ENCODE data around the gene VPS35. TPM values are rescaled to one million over a fixed set of nuclear protein-coding genes. Genes with fewer than 3 reads are reported as not detected.

VPS35 gene
- total and polyA plus RNA-seq, 8 donors: 6.6 to 49.9 (median 30.9) TPM

DNA sequence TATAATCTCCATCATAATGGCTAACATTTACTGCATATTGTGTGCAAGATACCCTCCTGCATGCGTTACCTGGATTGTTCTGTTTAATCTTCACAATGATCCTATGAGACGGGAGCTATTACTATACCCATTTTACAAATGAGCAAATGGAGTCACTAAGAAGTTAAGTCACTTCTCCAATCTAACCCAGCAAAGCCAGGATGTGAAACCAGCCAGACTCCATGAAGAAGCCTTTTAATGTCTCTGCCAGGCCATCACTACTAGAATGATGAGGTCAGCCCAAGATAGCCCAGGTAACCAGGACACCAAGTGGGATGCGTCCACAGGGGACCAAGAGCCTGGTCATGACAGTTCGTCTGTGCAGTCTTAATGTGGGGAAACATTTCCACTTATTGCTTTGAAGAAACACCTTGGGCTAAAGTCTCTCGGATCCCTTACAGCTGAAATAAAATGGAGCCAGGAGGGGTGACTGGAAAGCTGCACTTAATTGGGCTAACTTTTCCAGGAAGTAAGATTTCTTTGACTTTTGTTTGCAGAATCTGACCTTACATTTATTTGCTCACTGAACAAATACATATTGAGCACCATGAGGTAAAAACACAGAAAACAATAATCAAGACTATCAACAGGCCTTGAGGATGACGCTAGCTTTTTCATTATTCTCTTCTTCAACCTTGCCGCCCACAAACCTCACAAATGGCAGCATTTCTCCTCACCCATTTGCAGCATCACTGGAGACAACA lies 66.9 kb downstream of the VPS35 start:
- DNase-seq (no peak), ATAC-seq (no peak), FAIRE-seq (no peak)
- intact Hi-C loops (cut with DNase I): no loop called here
- Histone ChIP-seq H3K4me1 (peaks cover 0 to 3% (median 0%) of the 10 kb centered on the region in 3 donors), H3K27me3 (no peaks in the 10 kb centered on the region), H3K27ac (no peak overlapping the region), H3K36me3 (no peaks in the 10 kb centered on the region), H3K9me3 (no peaks in the 10 kb centered on the region), H3K4me3 (no peak overlapping the region)
- WGBS, 2 donors: 78 to 80% methylated on average over 7 of the region's 7 CpGs
- TF ChIP-seq, protein P1, sequence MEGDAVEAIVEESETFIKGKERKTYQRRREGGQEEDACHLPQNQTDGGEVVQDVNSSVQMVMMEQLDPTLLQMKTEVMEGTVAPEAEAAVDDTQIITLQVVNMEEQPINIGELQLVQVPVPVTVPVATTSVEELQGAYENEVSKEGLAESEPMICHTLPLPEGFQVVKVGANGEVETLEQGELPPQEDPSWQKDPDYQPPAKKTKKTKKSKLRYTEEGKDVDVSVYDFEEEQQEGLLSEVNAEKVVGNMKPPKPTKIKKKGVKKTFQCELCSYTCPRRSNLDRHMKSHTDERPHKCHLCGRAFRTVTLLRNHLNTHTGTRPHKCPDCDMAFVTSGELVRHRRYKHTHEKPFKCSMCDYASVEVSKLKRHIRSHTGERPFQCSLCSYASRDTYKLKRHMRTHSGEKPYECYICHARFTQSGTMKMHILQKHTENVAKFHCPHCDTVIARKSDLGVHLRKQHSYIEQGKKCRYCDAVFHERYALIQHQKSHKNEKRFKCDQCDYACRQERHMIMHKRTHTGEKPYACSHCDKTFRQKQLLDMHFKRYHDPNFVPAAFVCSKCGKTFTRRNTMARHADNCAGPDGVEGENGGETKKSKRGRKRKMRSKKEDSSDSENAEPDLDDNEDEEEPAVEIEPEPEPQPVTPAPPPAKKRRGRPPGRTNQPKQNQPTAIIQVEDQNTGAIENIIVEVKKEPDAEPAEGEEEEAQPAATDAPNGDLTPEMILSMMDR (IDR thresholded peaks at IDR 0.05): no peak

DNA sequence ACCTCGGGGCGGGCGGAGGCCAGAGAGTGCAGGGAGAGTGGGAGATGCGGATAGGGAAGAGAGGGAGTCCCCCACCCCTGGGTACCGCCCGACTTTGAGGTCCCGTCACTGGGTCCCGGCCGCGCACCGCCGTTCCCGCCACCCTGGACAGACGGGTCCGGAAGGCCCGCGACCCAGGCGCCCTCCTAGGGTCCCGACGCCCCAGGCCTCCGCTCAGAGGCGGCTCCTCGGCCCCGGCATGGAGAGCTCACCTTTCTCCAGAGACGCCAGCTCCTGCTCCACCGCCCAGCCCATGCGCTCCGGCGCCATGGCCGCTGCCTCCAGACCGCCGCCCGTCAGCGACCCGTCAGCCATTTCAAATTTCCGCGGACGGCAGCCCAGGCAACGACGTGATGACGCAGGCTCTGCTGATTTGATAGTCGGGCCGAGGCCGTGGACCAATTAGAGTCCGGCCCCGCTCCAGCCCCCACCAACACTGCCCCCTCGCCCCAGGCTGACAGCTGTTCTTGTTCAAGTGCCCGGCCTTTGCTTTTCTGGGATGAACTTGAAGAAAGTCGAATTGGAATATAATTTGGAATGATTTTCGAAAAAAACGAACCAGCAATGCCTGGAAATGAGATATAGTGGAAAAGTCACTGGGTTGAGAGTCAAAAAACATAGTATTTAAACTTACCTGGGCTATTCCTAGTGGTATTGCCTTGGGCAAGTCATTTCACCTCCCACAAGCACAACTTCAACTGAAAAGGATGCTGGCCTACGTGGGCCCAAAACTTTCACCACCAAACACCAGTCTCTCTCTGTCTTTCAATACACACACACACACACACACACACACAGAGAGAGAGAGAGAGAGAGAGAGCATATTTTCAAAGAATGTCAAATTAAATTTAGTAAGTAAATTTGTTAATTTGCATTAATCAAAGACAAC lies 67.7 kb downstream of the VPS35 start, which contains the start of gene SHCBP1:
Gene SHCBP1, minus strand, starts transcription at position 374 of the 928 bp plus-strand sequence. Its CDS starts 20 bp downstream, at position 354.
- no peak within 1 kb of the TSS for H3K27ac ChIP-seq
- DNase-seq (peak; percentile 66 to 87 (median 76)), ATAC-seq (peak; percentile 88 to 93 (median 92)), FAIRE-seq (no peak)
- no peaks in the 10 kb centered on the region for H3K9me3 ChIP-seq
- intact Hi-C loops (cut with DNase I): no loop called here
- TF ChIP-seq, protein P1 (IDR thresholded peaks at IDR 0.05): no peak
- H3K27me3 ChIP-seq: no peaks in the 10 kb centered on the region
- 2% methylated on average over 49 to 52 of the region's 52 CpGs for WGBS, 2 donors
- H3K4me3 ChIP-seq: peak within 1 kb of the TSS; percentile 30 to 74 (median 38)
- peaks cover 0 to 3% (median 0%) of the 10 kb centered on the region in 3 donors for H3K4me1 ChIP-seq
- H3K36me3 ChIP-seq: no peaks in the 10 kb centered on the region

DNA sequence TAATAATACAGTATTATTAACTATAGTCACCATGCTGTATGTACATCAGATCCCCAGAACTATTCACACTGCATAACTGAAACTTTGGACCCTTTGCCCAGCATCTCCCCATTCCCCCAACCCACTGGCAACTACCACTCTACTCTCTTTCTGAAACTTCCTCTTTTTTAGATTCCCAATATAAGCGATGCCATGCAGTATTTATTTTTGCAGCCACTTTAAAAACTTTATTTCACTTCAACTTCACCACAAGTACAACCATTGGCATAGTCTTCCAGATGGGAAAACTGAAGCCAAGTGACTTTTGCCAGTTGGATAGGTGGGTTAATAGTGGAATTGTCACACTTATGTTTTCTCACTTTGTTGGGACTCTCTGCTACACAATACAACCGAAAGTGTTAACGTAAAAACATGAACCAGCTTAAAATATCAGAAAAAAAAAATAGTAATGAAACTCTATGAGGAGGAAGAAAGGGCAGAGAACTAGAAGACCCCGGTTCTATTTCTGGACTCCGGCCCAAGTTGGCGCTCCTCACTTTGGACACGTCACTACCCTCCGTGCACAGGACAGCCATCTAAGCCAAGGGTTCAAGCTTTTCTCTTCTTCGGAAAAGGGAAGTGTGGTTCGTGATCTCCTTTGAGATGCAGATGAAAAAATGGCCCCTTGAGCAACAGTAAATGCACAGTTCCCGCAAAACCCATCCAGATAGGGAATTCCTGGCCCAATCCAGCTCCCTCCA lies 68.5 kb downstream of the VPS35 start:
- H3K9me3 ChIP-seq: no peaks in the 10 kb centered on the region
- intact Hi-C loops (cut with DNase I): no loop called here
- DNase-seq (no peak), FAIRE-seq (no peak), ATAC-seq (no peak)
- peak overlapping the region; percentile 30 to 74 (median 38) for H3K4me3 ChIP-seq
- H3K27me3 ChIP-seq: no peaks in the 10 kb centered on the region
- 5 to 6% methylated on average over 11 of the region's 11 CpGs for WGBS, 2 donors
- H3K4me1 ChIP-seq: peaks cover 0 to 3% (median 0%) of the 10 kb centered on the region in 3 donors
- TF ChIP-seq, protein P1 (IDR thresholded peaks at IDR 0.05): no peak
- H3K27ac ChIP-seq: no peak overlapping the region
- no peaks in the 10 kb centered on the region for H3K36me3 ChIP-seq

DNA sequence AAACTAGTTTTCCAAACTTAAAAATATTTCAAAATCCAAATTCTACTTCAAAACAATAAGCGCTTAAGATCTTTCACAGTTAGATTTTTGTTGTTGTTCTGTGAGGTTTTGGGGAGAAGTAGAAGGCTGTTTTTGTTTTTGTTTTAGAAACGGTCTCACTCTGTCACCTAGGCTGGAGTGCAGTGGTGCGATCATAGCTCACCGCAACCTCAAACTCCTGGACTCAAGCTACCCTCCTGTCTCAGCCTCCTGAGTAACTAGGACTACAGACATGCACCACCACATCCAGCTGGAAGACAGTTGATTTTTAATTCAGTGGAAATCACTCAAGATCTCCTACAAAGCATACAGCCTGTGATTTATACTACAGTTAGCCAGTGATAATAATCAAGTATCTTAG lies 70.5 kb downstream of the VPS35 start:
- intact Hi-C loops (cut with DNase I): no loop called here
- FAIRE-seq (no peak), ATAC-seq (no peak), DNase-seq (no peak)
- WGBS, 2 donors: 84 to 90% methylated on average over 4 of the region's 4 CpGs
- Histone ChIP-seq H3K36me3 (no peaks in the 10 kb centered on the region), H3K4me1 (peaks cover 0 to 3% (median 0%) of the 10 kb centered on the region in 3 donors), H3K9me3 (no peaks in the 10 kb centered on the region), H3K4me3 (no peak overlapping the region), H3K27me3 (no peaks in the 10 kb centered on the region), H3K27ac (no peak overlapping the region)
- TF ChIP-seq, protein P1 (IDR thresholded peaks at IDR 0.05): no peak
